ENCODE data around the gene CXorf49B. TPM values are rescaled to one million over a fixed set of nuclear protein-coding genes. Genes with fewer than 3 reads are reported as not detected.
"Not testable (repeated sequence)": the region's sequence is repeated elsewhere in the genome, so short reads cannot be mapped to it uniquely, and the experiment has no call there.

The CXorf49B gene
- not detected for total RNA-seq

- H3K4me3 ChIP-seq; intact Hi-C loops (cut with DNase I; ENCODE audit: low total_unique reads); H3K27ac ChIP-seq; H3K9me3 ChIP-seq; H3K36me3 ChIP-seq; H3K27me3 ChIP-seq; H3K4me1 ChIP-seq; DNase-seq (ENCODE audit: low spot score in 2 of 2): not testable (repeated sequence)
These were observed at the start of gene CXorf49B for GRCh38 chrX:71763049-71763448. TSS of gene CXorf49B (plus strand) at chrX:71763349. CDS start at chrX:71763424, 75 bp downstream.

- H3K9me3 ChIP-seq; H3K27me3 ChIP-seq; DNase-seq (ENCODE audit: low spot score in 2 of 2); H3K4me3 ChIP-seq; H3K36me3 ChIP-seq; H3K4me1 ChIP-seq; H3K27ac ChIP-seq; intact Hi-C loops (cut with DNase I; ENCODE audit: low total_unique reads): not testable (repeated sequence)
These were observed 49.1 kb upstream of the CXorf49B start for GRCh38 chrX:71714064-71714463.

GRCh38 chrX:71715551-71715950 lies 47.6 kb upstream of the CXorf49B start:
- intact Hi-C loops (cut with DNase I; ENCODE audit: low total_unique reads); H3K4me3 ChIP-seq; H3K36me3 ChIP-seq; H3K27me3 ChIP-seq; H3K9me3 ChIP-seq; H3K4me1 ChIP-seq; DNase-seq (ENCODE audit: low spot score in 2 of 2); H3K27ac ChIP-seq: not testable (repeated sequence)

GRCh38 chrX:71716323-71716722 lies 46.8 kb upstream of the CXorf49B start:
- intact Hi-C loops (cut with DNase I; ENCODE audit: low total_unique reads); H3K4me1 ChIP-seq; H3K9me3 ChIP-seq; DNase-seq (ENCODE audit: low spot score in 2 of 2); H3K27me3 ChIP-seq; H3K4me3 ChIP-seq; H3K36me3 ChIP-seq; H3K27ac ChIP-seq: not testable (repeated sequence)

- H3K27ac ChIP-seq; DNase-seq (ENCODE audit: low spot score in 2 of 2); H3K9me3 ChIP-seq; H3K4me1 ChIP-seq; H3K27me3 ChIP-seq; intact Hi-C loops (cut with DNase I; ENCODE audit: low total_unique reads); H3K36me3 ChIP-seq; H3K4me3 ChIP-seq: not testable (repeated sequence)
These were observed 45.0 kb upstream of the CXorf49B start, which contains the start of gene CXorf49 for GRCh38 chrX:71718185-71718584. TSS of gene CXorf49 (minus strand) at chrX:71718285. CDS start at chrX:71718151, 134 bp downstream.

- H3K36me3 ChIP-seq; H3K4me3 ChIP-seq; H3K27ac ChIP-seq; H3K9me3 ChIP-seq; H3K4me1 ChIP-seq; intact Hi-C loops (cut with DNase I; ENCODE audit: low total_unique reads); H3K27me3 ChIP-seq; DNase-seq (ENCODE audit: low spot score in 2 of 2): not testable (repeated sequence)
These were observed 44.0 kb upstream of the CXorf49B start for GRCh38 chrX:71719195-71719594.

- not testable (repeated sequence) for H3K27ac ChIP-seq; DNase-seq (ENCODE audit: low spot score in 2 of 2)
These were observed 42.8 kb upstream of the CXorf49B start for GRCh38 chrX:71720289-71720886.

GRCh38 chrX:71760688-71761281 lies 2.4 kb upstream of the CXorf49B start:
- H3K9me3 ChIP-seq; H3K27ac ChIP-seq; DNase-seq (ENCODE audit: low spot score in 2 of 2); H3K27me3 ChIP-seq; H3K4me1 ChIP-seq; intact Hi-C loops (cut with DNase I; ENCODE audit: low total_unique reads); H3K4me3 ChIP-seq; H3K36me3 ChIP-seq: not testable (repeated sequence)

More at GRCh38 chrX:71720289-71720886, 42.8 kb upstream of the CXorf49B start:
- H3K27me3 ChIP-seq; intact Hi-C loops (cut with DNase I; ENCODE audit: low total_unique reads); H3K9me3 ChIP-seq; H3K4me1 ChIP-seq; H3K36me3 ChIP-seq; H3K4me3 ChIP-seq: not testable (repeated sequence)

GRCh38 chrX:71764832-71765231 lies 1.7 kb downstream of the CXorf49B start:
- H3K4me3 ChIP-seq; H3K4me1 ChIP-seq; H3K9me3 ChIP-seq; H3K27ac ChIP-seq; H3K27me3 ChIP-seq; intact Hi-C loops (cut with DNase I; ENCODE audit: low total_unique reads); H3K36me3 ChIP-seq; DNase-seq (ENCODE audit: low spot score in 2 of 2): not testable (repeated sequence)

GRCh38 chrX:71765613-71766012 lies 2.5 kb downstream of the CXorf49B start:
- H3K27me3 ChIP-seq; intact Hi-C loops (cut with DNase I; ENCODE audit: low total_unique reads); H3K9me3 ChIP-seq; H3K4me3 ChIP-seq; H3K36me3 ChIP-seq; H3K27ac ChIP-seq; H3K4me1 ChIP-seq; DNase-seq (ENCODE audit: low spot score in 2 of 2): not testable (repeated sequence)

GRCh38 chrX:71767134-71767533 lies 4.0 kb downstream of the CXorf49B start:
- H3K4me1 ChIP-seq; DNase-seq (ENCODE audit: low spot score in 2 of 2); intact Hi-C loops (cut with DNase I; ENCODE audit: low total_unique reads); H3K9me3 ChIP-seq; H3K27ac ChIP-seq; H3K36me3 ChIP-seq; H3K27me3 ChIP-seq; H3K4me3 ChIP-seq: not testable (repeated sequence)

GRCh38 chrX:71778322-71778721 lies 15.2 kb downstream of the CXorf49B start:
- intact Hi-C loops (cut with DNase I; ENCODE audit: low total_unique reads); H3K4me1 ChIP-seq; H3K4me3 ChIP-seq; H3K27ac ChIP-seq; H3K27me3 ChIP-seq; DNase-seq (ENCODE audit: low spot score in 2 of 2); H3K36me3 ChIP-seq; H3K9me3 ChIP-seq: not testable (repeated sequence)

- H3K9me3 ChIP-seq; H3K4me1 ChIP-seq; DNase-seq (ENCODE audit: low spot score in 2 of 2); H3K36me3 ChIP-seq; H3K27me3 ChIP-seq; intact Hi-C loops (cut with DNase I; ENCODE audit: low total_unique reads); H3K27ac ChIP-seq; H3K4me3 ChIP-seq: not testable (repeated sequence)
These were observed 19.2 kb downstream of the CXorf49B start for GRCh38 chrX:71782225-71782949.
